ENCODE results near the gene CNN2. TPM values are rescaled to one million over a fixed set of nuclear protein-coding genes. Genes with fewer than 3 reads are reported as not detected.

The CNN2 gene
- total RNA-seq, 6 experiments from 2014 or later: 483 to 579 (median 507) TPM

GRCh38 chr19:1007399-1008251 lies 18.8 kb upstream of the CNN2 start:
- DNase-seq: no peak
- H3K9me3 Mint-ChIP-seq: peaks cover 4% of the 10 kb centered on the region; the same call in 1 of the 2 replicates
- no peaks in the 10 kb centered on the region for H3K36me3 Mint-ChIP-seq (ENCODE audit: low read depth)

GRCh38 chr19:1008268-1009040 lies 18.0 kb upstream of the CNN2 start:
- Mint-ChIP-seq H3K27me3 (ENCODE audit: insufficient read depth) (peaks cover 5% of the 10 kb centered on the region), H3K4me1 (ENCODE audit: low read depth) (peaks cover 5% of the 10 kb centered on the region; the same call in 1 of the 2 replicates), H3K4me3 (peak overlapping the region; percentile 26; the same call in 1 of the 2 replicates), H3K27ac (peak overlapping the region; percentile 33; the same call in 1 of the 2 replicates), H3K36me3 (ENCODE audit: low read depth) (no peaks in the 10 kb centered on the region), H3K9me3 (peaks cover 4% of the 10 kb centered on the region; the same call in 1 of the 2 replicates)
- no peak for TF ChIP-seq CTCF (IDR thresholded peaks at IDR 0.05)
- no peak for DNase-seq

More at GRCh38 chr19:1007399-1008251, 18.8 kb upstream of the CNN2 start:
- Mint-ChIP-seq H3K4me3 (no peak overlapping the region), H3K27ac (no peak overlapping the region), H3K27me3 (ENCODE audit: insufficient read depth) (peaks cover 5% of the 10 kb centered on the region), H3K4me1 (ENCODE audit: low read depth) (peaks cover 5% of the 10 kb centered on the region; the same call in 1 of the 2 replicates)
- TF ChIP-seq CTCF (IDR thresholded peaks at IDR 0.05): no peak

GRCh38 chr19:1009041-1009980 lies 17.1 kb upstream of the CNN2 start:
- H3K9me3 Mint-ChIP-seq: peaks cover 4% of the 10 kb centered on the region; the same call in 1 of the 2 replicates
- peaks cover 5% of the 10 kb centered on the region; the same call in 1 of the 2 replicates for H3K4me1 Mint-ChIP-seq (ENCODE audit: low read depth)
- H3K4me3 Mint-ChIP-seq: no peak overlapping the region; the same call in 1 of the 2 replicates
- no peaks in the 10 kb centered on the region for H3K36me3 Mint-ChIP-seq (ENCODE audit: low read depth)
- DNase-seq: peak; percentile 89
- peaks cover 5% of the 10 kb centered on the region for H3K27me3 Mint-ChIP-seq (ENCODE audit: insufficient read depth)
- peak overlapping the region; percentile 65 for H3K27ac Mint-ChIP-seq
- 0 out of 2 replicates have a peak, but pooled peaks have one; percentile 4 for TF ChIP-seq CTCF (IDR thresholded peaks at IDR 0.05)

- Mint-ChIP-seq H3K36me3 (ENCODE audit: low read depth) (no peaks in the 10 kb centered on the region), H3K9me3 (peaks cover 2% of the 10 kb centered on the region; the same call in 1 of the 2 replicates), H3K4me3 (no peak overlapping the region), H3K27me3 (ENCODE audit: insufficient read depth) (peaks cover 4% of the 10 kb centered on the region), H3K27ac (peak overlapping the region; percentile 65), H3K4me1 (ENCODE audit: low read depth) (peaks cover 5% of the 10 kb centered on the region; the same call in 1 of the 2 replicates)
- no peak for DNase-seq
- no peak for TF ChIP-seq CTCF (IDR thresholded peaks at IDR 0.05)
Measured at GRCh38 chr19:1009981-1010538, 16.3 kb upstream of the CNN2 start.
